A673 (cell line): Measurements from ENCODE around the gene CLTA.

Source experiments
- EZH2 ChIP-seq: fragments of 200-600 bp; sonication (generic); IDR thresholded peaks from 2 replicates; pipeline ENCODE4 v1.6.1; 2017; ENCODE audit warnings: borderline replicate concordance, low read depth, mild to moderate bottlenecking, mixed read lengths, antibody characterized with exemption, low read length; ENCODE audit not compliant: poor library complexity, severe bottlenecking
- TF ChIP-seq, protein P1 (sequence below): fragments of 300-800, 200-600 bp; sonication (generic); conservative IDR thresholded peaks from 2 replicates; pipeline ENCODE4 v1.5.1; 2017; ENCODE audit warnings: low read depth, mild to moderate bottlenecking, antibody characterized with exemption, low read length, moderate library complexity, mixed read lengths

DNA sequence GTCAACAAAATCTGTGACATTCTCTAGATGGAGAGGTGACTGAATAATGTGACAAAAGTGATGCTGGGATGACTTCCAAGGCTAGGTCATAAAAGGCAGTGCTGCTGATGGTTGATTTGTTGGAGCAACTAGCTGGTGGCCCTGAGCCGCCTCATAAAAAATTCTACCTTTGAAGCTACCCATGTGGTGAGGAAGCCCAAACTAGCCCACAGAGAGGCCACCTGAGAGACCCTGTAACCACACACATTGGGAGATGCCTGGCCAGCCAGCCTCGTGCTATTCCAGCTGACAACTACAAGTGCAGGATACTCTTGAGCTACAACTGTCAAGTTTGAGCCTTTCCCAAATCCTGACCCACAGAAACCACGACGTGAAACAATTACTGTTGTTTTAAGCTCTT is 22.7 kb downstream of the CLTA start:
- TF ChIP-seq, protein P1, sequence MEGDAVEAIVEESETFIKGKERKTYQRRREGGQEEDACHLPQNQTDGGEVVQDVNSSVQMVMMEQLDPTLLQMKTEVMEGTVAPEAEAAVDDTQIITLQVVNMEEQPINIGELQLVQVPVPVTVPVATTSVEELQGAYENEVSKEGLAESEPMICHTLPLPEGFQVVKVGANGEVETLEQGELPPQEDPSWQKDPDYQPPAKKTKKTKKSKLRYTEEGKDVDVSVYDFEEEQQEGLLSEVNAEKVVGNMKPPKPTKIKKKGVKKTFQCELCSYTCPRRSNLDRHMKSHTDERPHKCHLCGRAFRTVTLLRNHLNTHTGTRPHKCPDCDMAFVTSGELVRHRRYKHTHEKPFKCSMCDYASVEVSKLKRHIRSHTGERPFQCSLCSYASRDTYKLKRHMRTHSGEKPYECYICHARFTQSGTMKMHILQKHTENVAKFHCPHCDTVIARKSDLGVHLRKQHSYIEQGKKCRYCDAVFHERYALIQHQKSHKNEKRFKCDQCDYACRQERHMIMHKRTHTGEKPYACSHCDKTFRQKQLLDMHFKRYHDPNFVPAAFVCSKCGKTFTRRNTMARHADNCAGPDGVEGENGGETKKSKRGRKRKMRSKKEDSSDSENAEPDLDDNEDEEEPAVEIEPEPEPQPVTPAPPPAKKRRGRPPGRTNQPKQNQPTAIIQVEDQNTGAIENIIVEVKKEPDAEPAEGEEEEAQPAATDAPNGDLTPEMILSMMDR: no peak
- TF ChIP-seq EZH2: no peak
